IPS-NIHi7 (cell line): Measurements from ENCODE around the gene ART4.

Experiments used
- DNase-seq: peaks from one replicate; pipeline ENCODE4 v3.0.0; 2012; ENCODE audit warnings: mixed read lengths; ENCODE audit errors: extremely low spot score

The ART4 gene, protein sequence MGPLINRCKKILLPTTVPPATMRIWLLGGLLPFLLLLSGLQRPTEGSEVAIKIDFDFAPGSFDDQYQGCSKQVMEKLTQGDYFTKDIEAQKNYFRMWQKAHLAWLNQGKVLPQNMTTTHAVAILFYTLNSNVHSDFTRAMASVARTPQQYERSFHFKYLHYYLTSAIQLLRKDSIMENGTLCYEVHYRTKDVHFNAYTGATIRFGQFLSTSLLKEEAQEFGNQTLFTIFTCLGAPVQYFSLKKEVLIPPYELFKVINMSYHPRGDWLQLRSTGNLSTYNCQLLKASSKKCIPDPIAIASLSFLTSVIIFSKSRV

DNA sequence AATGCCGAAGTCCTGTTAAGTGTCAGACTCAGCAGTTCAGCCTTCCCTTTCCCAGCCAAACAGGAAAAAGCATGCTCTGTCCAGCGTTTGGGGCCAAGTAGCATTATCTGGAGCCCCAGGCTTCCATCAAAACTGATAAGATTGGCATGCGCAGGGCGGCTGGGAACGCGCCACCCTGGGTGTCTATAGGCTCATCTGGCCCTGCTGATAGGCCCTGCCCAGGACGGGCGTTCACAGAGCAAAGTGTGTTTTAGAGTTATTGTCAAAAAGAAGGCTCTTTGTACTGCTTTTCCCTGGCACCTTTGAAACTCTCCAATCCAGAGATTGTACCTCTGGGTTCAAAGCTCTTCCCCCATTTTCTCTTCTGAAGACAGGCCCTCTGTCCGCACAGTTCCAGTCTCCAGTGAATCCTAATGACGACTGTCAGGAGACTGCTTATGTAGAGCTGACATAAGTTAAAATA is at the start of gene ART4:
ART4 (minus strand) TSS at position 102 of the 463 bp plus-strand sequence. CDS start 413 bp downstream, outside the sequence.
- no peak for DNase-seq

DNA sequence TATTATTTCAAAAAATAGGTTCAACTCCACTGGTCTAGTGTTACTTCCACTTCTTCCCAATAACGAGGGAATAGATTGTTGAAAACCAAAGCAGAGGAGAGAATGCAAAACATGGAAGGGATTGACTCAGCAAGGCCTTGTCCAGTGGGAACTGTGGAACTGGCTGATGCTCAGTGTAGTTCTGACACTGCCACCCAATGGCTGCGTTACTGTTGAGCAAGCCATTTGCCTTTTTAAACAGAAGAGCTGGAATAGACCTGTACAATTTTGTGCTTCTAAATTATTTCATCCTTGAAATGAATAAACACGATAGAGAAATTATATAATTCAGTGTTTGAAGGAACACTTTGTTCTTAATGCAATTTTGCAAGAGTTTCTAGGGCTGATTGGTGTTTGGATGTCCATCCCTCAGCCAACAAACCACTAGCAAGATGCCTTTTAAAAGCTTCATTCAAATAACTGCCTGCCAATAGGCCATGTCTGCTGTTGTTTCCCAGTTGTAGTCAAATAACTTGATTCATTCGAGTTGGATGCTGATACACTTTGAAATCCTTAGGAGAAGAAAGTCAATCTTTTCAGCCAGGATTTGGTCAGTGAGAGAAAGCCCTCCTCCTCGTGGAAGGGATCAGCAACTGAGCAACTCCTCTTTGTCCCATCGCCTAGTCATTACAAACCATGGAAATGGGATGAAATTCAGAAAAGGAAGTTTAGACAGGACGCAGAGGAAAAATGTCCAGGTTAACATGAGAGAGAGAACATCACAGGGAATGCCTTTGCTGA is 49.6 kb upstream of the ART4 start:
- DNase-seq = no peak

DNA sequence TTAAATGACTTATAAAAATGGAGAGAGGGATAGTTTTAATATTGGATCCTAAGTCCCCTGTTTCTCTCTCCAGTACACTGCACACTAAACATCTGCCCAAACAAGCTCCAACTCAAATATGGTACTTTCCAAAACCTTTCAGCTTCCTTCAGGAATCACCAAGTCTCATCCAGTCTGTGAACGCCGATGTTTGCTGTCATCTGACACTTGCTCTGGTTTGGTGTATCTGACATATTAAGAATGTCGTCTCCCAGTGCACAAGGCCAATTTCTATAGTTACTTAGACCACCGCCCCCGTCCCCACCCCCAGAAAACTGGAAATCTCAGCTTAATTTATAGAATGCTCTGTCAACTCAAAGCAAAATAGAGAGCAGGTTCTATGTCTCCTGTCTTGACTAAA is 47.4 kb upstream of the ART4 start:
- no peak for DNase-seq

DNA sequence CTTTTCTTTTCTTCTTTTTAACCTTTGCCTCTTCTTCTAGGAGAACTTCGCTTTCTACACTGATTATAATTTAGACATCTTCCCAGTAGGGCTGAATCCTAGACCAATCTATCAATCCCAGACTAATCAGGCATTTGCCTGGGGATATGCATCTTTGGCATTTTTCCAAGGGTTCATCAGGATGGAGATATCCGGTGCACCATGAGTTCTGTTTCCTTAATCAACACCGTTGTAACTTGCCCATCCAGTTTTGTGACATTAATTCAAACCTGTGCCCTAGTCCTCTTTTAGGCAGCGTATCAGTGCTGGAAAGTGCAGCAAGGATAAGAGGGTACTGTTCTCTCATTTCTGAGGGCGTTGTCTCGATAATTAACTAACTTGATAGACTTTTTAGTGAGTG is 42.9 kb upstream of the ART4 start:
- DNase-seq = no peak

DNA sequence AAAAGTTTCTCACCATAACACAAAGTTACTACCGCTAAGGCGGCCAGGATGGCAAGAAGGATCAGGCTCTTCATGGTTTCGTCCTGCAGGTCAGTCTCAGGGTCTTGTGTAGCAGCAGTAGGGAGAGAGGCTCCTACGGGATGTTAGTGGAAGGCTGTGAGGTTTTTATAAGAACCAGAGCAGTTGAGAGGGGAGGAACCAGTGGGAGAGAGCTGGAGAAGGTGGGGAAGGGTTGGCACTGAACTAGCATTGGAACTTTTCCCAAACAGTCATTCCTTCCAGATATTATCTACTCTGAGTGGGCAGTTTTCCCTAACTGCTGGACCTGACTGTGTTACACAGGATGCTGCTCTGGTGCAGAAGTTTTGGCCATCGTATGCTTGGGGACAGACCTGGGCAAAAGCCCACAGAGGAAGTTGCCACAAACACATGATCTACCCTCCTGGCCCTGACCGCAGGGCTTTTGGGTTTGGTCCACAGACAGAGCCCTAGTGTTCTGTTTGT is 42.4 kb upstream of the ART4 start, which contains the start of gene MGP:
MGP (minus strand) TSS at position 137 of the 504 bp plus-strand sequence; CDS start at position 74, 63 bp downstream.
- no peak for DNase-seq

DNA sequence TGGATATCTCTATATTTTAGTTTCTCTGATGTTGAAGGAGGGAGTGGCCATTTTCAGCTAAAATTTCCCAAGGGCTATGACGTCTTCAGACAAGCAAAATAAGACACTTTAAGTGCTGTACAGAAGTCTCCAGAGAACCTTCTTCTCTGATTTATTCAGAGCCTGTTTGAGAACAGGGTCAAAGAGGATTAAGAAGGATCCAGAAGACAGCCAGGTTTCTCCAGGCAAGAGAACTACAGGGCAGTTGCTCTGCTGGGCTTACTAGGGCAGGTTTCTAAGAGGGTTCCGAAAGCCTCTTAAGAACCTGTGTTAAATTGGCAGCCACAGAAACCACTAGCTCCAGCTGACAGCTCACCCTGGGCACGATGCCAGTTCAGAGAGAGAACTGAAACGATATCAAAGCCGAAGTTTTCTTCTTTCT is 41.1 kb upstream of the ART4 start:
- DNase-seq = no peak

DNA sequence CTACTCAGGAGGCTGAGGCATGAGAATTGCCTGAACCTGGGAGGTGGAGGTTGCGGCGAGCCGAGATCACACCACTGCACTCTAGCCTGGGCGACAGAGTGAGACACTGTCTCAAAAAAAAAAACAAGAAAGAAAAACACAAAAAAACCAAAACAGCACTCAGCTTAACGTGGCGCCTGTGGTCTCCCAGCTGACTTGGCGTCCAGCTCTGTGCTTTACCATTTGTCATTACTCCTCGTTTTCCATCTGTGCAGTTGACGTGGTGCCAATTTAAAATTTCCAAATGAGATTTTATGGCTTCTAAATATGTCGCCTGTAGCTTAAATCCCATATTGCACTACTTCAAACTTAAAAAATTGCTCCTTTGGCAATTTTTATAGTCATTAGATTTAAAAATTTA is 40.4 kb upstream of the ART4 start:
- no peak for DNase-seq

DNA sequence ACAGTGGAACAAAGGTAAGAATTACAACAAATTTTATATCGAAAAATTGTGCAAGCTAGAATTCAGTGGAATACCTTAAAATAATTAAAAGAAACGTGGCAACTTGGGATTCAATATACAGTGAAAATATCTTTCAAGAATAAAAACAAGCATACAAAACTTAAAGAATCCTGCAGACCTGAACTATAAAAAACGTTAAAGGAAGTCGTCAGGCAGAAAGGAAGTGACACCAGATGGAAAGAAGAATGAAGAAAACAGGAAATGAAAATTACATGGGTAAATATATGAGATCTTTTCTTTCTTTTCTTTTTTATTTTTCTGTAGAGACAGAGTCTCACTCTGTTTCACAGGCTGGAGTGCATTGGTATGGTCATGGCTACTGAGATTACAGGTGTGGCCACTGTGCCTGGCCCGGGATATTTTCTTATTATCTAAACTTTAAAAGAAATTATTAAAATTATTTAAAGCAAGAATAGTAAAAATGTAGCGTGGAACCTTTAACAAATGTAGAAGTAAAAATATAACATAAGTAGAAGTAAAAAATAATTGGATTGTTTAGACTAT is 37.6 kb upstream of the ART4 start:
- DNase-seq = no peak

DNA sequence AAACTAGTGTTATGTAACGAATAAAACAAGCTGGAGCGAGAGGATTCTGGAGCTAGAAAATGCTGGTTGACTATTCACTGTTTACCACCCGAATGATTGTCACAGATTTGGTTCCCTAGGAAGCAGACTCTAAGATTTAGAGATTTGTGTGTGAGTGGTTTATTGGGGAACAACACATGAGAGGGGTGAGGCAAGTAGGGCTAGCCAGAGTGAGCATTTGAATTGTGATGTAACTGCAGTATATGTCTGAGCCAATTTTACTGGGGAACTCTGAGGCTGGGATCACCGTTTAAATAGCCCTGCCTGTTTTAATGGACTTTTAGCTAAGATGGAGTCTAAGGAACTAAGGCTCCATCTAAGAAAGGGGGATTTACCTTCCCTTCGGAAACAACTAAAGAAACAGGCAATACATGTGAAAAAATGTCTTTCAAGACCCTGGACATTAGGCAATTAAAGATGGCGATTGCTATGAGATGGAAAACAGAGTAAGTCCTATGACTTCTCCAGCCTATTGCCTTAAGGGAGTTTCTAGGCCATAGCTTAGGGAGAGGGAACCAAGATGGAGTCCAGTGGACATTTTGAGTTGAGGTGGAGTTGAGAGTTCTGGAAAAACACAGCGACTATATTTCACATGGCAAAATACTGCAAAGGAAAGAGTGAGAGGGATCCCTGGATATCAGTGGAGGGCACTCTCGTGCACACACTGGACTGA is 36.1 kb upstream of the ART4 start:
- no peak for DNase-seq

DNA sequence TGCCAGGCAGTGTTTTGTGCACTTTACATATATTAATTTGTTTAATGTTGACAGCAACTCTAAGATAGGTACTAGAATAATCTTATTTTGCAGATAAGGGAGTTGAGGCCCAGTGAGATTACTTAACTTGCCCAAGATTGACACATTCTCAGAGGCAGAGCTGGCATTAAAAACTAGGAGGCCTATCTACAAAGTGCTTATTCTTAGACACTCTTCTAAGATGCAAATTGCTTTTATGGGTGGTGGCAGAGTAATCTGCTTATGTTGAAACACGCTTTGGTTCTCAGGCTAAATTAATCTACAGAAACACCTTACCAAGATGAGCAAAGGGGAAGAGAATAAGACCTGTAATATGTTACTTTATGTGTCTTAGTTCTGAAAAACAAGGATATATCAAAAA is 35.2 kb upstream of the ART4 start:
- no peak for DNase-seq

DNA sequence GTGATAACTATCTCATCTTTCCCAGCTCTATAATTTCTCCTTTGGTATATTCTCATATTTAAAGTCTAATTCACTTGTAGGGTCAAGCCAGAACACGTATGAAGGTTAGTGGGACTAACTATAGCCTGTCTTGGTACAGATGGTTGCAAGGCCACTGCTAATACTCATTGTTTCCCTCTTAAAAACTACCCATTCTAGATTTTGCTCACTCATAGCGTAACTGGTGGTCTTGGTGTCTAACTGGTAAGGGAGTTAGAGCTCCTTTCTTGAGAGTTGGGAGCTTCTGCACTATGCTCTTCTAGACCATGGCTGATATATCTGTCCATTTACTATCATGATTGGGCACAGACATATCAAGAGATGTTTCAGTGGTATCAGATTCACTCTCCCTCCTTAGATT is 33.5 kb upstream of the ART4 start:
- no peak for DNase-seq

DNA sequence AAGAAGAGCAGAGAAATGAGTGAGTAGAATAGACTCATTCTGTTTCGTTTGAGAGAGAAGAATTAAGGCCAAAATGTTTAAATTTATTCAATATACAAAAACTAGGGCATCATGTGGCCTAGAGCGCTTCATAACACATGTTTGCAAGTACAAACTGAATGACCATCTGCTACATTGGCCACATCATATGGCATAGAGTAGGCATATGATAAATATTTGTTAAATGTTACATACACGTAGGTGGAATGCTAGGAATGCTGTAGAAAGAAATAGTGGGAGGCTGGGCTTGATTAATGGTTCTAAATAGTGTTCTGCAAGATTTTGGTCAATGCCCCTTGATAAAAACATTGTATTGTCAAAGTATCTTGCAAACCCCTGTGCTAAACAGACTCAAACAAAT is 31.6 kb upstream of the ART4 start:
- DNase-seq = no peak

DNA sequence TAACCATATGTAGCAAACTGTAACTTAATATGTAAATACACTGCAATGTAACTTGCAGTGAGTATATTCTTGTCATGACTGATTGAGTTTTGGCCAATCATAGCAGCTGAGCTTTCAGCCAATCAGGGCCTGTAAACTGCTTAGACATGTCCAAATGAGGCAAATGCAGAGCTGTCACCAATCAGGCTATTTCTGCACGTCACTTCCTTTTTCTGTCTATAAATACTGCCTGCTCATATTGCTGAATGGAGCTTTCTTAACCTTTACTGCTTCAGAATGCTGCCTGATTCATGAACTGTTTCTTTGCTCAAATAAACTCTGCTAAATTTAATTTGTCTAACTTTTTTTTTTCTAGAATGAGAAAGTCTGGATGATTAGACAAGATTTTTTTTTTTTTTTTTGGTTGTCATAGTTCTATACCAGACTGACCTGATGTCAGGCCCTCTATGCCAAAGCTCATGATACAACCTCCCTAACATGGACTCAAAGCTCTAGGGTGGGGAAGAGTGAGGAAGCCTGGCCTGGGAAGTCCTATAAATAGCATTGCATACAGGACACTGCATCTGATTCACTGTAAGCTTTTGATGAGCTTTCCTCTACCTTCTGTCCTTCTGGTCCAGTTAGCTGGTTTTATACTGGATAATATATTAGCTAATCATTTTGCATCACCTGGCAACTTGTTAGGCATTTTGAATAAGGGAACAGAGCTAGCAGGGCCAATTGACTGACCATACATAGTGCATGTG is 30.3 kb upstream of the ART4 start:
- no peak for DNase-seq

DNA sequence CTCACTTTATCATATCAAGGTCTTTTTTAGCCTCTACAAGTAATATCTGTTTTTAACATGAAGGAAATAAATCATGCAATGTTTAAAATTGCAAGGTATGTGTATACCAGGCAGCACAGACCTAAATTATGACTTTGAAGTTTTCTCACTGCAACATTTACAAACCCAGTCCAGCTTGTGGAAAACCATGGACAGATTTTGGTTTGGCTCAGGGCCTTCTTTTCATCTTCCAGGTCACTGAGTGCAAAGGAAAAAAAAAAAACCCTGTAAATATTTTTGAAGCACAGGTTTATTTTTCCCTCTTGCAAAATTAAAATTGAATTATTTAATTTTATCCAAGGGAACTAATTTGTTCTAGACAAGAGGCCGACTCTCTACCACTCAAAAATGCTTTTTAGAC is 28.6 kb upstream of the ART4 start:
- no peak for DNase-seq

DNA sequence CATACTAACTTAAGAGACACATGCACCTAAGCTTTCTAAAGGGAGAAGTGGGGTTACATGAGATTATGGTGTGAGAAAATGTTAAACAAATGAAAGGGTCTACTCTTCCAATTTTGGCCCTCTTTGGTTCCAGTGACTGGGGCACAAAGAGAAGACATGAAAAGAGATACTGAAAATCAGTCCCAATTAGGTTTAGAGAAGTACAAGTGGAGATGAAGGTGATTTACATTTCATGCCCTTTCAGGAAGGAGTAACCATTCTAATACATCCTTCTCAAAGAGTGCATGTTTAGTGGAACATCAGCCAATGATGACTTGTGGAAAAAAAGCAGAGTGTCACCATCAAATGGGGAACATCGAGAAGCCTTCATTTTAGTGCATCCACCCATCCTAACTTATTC is 27.9 kb upstream of the ART4 start:
- DNase-seq = no peak

DNA sequence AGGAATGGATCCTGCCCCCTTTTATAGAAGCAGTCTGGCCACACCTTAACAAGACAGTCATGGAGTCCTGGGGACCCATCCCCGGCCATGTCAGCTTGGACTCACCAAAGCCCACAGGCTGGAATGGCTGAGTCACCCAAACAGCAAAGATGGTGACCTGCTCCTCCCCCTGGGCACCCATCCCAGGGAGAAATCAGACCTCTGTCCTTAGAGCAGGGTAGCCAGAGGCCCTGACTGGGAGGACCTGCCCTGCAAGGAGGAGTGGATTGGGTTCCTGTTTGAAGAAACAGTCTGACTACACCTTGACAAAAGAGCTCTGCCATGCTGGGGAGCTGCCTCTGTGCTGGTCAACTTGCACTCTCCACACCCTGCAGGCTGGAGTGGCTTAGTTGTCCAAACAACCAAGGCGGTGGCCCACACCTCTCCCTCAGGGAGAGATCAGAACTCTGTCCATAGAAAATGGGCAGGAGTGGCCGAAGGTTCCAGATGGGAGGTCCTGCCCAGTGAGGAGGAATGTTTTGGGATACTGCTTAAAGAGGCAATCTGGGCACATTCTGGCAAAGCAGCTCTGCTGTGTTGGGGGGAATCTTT is 25.7 kb upstream of the ART4 start:
- DNase-seq = no peak

DNA sequence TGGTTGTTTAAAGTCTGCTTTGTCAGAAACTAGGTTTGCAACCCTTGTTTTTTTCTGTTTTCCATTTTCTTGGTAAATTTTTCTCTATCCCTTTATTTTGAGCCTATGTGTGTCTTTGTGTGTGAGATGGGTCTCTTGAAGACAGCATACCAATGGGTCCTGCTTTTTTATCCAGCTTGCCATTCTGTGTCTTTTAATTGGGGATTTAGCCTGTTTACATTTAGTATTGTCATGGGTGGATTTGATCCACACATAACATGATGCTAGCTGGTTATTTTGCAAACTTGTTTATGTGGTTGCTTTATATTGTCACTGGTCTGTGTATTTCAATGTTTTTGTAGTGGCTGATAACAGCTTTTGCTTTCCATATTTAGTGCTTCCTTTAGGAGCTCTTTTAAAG is 17.2 kb upstream of the ART4 start:
- no peak for DNase-seq

DNA sequence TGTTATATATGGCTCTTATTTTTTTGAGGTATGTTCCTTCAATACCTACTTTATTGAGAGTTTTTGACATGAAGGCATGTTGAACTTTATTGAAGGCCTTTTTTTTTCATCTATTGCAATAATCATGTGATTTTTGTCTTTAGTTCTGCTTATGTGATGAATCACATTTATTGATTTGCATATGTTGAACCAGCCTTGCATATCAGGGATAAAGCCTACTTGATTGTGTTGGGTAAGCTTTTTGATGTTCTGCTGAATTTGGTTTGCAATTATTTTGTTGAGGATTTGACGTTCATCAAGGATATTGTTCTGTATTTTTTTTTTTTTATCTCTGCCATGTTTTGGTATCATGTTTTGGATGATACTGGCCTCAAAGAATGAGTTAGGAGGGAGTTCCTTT is 15.2 kb upstream of the ART4 start:
- no peak for DNase-seq

DNA sequence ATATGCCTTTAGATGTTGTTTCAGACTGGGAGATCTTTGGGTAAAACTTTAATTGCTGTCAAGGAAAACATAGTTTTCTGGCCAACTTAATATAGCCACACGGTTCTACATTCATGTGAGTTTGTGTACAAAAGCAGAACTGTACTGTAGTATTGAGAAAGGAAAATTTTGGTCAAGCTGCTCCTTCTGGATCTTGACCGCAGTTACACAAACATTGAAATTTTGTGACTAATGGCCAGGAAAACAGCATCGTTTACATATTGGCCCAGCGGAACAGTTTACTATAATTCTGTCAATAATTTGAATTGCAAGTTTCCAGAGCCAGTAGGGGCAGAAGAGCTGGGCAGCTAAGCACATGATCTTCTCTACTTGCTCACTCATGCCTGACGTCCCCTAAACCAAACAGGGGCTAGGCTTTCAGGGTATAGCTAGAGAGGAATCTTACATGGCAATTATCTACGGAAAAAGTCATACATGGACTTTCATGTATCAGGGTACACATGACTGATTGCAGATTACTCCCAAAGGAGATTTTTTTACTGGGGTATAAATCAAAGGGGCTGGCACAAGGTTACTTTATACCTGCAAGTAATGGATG is 11.4 kb upstream of the ART4 start:
- DNase-seq = no peak

DNA sequence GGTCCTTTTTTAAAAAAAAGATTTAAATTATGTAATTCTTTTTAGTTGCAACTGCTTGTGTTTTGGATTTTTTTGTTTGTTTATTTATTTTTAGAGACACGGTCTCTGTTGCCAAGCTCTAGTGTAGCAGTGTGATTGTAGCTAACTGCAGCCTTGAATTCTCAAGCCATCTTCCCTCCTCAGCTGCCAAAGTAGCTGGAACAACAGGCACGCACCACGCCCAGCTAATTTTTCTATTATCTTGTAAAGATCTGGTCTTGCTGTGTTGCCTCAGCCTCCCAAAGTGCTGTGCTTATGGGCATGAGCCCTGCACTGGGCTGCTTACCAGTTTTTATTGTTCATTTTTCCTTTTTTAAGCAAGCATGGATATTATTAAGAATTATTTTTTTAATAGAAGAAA is 10.6 kb upstream of the ART4 start:
- no peak for DNase-seq
